Stimulated activated CD8-positive, alpha-beta memory T cell treated with anti-CD3 and anti-CD28 coated beads, Interleukin-15, amount 100 ng/mL, for 48 hours (primary cell): ENCODE data around the gene SP6.

Experiments used
- DNase-seq, 2 donors: peaks; one replicate each; pipeline ENCODE4 v3.0.0-alpha.2; 2020; ENCODE audit warnings: low read depth in 2 of 2

SP6 gene

DNA sequence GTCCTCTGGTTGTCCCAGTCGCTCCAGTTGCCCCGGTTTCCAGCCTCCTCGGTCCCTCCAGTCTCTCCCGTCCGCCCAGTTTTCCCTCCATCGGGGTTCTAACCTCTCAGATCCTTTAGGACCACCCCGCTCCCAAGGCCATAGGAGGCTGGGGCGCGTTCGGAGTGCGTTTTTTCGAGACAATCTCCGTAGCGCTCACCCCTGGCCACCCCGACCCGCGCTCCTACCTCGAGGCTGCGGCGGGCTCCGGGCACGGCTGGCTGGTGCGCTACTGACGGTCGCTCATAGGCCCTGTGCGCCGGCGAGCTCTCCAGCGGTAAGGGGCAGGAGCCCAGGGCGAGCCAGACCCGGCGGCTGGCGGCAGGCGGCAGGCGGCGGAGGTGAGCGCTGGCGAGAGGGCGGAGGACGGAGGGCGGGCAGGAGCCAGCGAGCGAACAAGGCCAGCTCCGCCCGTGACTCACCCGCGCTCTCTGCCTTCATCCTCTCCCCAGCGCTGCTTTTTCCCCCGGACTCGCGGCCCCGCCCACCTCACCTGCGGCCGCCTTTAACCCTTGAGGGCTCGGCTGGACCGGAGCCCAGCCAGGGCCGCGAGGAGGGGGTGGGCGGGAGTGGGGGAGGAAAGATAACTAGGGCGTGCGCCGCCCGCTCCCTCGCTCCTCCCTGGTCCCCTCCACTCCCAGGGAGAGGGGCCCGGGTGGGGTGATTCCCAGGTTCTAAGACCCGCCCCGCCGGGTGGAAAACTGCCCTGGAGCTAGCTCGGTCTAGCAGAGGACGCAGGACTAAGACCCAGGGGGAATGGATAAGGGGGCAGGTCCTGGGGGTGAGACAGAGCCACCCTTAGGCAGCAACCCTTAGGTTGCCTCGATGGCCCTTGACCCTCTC lies at the start of gene SP6:
Gene SP6, minus strand, starts transcription at position 472 of the 882 bp plus-strand sequence. CDS start 2,734 bp downstream, outside the sequence.
- DNase-seq = peak; percentile 63 to 66

GRCh38 chr17:47899643-47900042 lies 48.7 kb upstream of the SP6 start:
- no peak for DNase-seq

DNA sequence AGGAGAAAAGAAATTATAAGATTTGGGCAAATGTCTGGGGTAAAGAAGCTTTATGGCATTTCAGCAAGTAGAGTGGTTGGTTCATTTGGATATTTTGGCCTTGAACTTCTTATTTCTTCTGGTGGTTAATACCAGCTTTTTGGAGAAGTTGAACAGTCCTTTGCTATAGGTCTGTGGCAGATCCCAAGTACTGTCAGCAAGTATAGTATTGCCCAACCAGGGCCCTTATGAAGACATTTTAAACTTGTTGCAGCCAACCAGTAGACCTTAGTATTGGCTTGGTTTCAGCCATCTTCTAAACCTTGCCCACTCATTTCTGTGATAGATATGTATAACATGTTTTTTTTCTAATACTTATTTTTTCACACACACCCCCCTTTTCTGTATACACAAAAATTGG lies 47.3 kb upstream of the SP6 start:
- no peak for DNase-seq

DNA sequence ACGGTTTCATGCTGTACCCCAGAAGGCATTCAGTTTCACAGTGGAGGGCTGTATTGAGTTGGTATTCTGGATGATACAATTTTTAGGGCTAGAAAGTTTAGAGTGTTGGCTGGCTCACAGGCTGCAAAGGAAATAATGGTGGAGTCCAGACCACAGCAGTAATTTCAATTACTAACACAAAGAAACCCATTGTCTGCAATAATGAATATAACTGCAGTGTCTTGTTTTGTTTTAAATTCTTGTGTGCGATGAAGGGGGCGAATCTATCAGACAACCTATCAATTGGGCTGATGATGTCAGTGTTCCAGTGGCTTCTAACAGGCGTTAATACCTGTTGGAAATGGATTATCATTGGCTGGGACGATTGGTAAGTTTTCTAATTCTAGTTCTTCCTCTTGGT lies 46.6 kb upstream of the SP6 start:
- no peak for DNase-seq

GRCh38 chr17:47896672-47897490 lies 45.9 kb upstream of the SP6 start:
- DNase-seq = no peak

DNA sequence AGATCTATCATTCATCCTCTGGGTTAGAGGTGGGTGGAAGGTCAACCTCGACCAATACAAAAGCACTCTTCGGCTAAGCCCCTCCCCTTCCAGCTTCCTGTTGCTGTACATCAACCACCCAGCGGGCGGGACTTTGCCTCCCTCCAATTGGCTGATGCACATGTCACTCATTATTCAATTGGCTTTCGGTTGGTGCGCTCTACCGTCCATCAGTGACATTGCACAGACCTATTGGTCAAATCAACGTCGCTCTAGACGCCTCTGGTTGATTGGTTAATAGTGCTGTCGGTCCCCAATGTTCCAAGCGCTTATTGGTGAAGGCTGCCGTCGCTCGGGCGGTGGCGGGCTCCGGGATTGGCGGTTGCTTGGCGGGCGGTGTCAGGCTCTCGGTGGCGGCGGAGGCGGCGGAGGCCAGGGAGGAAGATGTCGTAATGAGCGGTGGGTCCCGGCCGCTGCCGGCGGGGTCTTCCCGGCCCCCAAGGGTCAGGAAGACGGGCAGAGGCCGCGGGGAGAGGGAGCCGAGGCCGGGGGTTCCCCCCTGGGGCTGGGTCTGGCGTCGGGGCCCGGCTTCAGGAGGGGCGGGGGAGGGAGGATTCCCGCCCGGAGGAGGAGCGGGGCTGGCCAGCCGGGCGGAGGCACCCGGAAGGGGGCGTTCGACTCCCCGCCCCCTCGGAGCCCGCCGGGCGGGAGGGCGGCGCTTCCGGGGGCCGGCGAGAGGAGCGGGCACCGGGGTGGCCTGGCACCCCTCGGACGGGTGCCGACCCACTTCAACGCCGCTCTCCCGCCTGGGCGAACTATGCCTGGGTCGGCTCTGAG lies 45.1 kb upstream of the SP6 start, which contains the start of gene SP2:
Gene SP2, plus strand, starts transcription at position 381 of the 816 bp plus-strand sequence. Its CDS starts 51 bp downstream, at position 432.
- DNase-seq = peak; percentile 98 to 99

DNA sequence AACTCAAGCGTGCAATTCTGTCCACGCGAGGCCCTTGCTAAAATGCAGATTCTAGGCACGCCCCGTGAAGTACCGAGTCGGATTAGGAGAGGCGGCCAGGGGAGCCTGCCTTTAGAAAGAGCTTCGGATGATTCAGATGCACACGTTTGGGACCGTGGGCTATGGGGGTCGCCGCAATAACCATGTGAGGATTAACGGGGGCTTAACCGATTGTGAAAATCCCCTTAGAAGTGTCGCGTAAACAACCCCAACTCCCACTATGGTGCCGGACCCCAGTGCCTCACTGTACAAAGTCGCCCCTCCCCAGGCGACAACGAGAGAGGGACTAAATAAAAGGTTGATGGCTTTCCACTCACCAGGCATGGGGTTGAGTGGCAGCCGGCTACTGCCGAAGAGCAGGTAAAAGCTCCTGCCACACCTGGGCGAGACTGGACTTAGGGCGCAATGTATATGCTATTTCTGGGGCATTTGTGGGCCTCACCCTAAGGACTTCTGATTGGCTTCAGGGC lies 44.4 kb upstream of the SP6 start:
- peak in 1 of 2 donors; percentile 11 for DNase-seq

GRCh38 chr17:47894498-47895346 lies 43.8 kb upstream of the SP6 start:
- no peak for DNase-seq

DNA sequence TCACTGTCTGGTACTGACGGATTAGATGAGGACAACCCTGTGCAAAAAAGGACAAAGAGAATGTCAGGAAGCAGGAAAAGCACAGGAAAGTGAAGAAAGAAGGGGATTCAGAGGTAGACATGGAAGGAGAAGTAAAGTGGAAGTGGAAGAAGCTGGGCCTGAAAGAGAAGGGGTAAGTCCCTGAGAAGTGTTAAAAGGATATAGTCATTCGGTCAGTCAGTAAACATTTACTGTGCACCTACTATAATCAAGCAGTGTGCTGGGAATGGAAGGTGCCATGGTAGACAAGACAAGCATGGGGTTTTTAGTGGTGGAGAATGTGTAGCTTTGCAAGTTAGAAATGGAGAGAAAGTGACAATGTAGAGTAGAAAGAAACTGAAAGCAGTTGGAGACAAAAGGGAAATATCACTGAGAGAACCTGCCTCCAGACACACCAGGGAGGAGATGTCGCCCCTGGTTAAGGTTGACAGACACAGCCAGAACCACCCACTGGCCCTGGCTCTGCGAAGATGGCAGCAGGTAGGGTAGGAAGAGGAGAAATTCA lies 40.7 kb upstream of the SP6 start:
- DNase-seq = no peak

DNA sequence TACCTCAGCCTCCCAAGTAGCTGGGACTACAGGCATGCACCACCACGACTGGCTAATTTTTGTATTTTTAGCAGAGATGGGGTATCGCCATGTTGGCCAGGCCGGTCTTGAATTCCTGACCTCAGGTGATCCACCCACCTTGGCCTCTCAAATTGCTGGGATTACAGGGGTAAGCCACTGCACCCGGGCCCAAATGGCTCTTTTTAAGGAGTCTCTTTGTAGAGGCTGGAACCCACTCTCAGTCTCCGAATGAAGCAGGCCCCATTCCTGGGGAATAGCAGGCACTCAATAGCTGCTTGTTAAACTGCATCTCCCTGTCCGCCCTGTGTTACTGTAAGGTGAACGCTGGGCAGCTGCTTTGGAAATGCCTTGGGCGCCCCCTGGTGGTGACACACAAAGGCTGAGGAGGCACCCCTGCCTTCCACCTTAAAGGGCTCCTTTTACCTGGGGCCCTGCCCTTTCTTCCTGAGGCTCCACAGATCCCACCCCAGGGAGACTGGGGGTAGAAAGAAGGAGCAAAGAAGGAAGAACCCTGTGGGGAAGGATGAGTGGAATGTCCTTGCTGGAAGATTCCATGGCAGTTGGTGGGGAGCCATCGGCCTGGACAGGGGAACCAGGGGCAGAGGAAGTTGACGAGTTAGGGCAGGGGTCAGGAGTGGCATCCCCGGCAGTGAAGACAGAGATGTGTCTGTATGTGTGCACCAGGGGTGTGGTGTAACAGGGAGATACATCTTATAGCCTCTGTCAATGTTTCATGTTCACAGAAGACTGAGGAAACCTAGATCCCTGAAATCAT lies 39.0 kb upstream of the SP6 start:
- peak; percentile 73 to 74 for DNase-seq

- no peak for DNase-seq
Observed at GRCh38 chr17:47888293-47888692, 37.3 kb upstream of the SP6 start.

DNA sequence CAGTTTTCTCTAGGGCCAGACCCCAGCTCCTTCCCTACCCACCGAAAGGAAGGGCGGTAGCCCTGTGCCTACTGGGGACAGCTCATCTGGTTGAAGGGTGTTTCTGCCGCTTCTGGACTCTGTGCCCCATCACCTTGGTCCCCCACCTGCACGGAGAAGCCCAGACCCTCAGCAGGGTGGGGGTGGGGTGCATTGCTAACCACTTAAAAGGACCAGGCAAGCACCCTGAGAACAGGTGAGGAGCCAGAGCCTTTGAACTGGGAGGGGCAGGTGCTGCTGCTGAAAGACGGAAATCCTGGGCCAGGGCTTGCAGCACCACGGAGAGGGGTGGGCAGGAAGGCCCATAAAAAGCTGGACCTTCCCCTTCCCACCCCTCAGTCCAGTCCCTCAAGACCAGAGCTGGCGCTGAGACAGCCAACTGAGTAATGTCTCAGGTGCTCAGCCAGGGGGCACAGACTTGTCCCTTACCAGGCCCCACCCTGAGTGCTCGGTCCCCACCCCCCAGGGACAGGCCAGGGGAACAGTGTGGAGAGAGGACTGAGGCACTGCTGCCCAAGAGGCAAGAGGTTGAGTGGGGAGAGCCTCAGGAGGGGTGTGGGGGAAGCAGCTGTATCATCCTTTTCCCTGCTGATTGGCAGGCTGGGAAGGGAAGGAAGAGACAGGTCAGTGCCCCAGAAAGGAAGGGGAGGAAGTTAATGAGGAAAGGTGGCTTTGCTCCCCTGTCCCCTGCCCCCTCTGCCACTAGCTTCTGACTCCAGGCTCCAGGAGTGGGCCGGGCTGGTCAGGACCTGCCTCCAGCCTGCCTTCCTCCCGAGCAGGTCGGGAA lies 34.2 kb upstream of the SP6 start:
- no peak for DNase-seq

DNA sequence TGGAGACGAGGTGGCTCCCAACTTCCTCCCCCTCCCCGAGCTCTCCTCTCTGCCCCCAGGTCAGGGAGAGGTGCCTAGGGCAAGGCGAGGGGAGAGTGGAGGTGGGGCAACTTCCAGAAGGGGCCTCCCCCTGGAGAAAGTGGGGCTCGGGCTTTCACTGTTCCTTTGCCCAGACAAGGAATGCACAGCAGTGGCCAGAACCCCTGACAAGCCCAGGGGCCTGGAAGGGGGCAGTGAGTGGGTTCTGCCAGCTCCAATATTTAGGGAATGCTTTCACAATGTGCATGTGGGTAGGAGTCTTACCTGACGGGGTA lies 33.4 kb upstream of the SP6 start:
- DNase-seq = no peak

DNA sequence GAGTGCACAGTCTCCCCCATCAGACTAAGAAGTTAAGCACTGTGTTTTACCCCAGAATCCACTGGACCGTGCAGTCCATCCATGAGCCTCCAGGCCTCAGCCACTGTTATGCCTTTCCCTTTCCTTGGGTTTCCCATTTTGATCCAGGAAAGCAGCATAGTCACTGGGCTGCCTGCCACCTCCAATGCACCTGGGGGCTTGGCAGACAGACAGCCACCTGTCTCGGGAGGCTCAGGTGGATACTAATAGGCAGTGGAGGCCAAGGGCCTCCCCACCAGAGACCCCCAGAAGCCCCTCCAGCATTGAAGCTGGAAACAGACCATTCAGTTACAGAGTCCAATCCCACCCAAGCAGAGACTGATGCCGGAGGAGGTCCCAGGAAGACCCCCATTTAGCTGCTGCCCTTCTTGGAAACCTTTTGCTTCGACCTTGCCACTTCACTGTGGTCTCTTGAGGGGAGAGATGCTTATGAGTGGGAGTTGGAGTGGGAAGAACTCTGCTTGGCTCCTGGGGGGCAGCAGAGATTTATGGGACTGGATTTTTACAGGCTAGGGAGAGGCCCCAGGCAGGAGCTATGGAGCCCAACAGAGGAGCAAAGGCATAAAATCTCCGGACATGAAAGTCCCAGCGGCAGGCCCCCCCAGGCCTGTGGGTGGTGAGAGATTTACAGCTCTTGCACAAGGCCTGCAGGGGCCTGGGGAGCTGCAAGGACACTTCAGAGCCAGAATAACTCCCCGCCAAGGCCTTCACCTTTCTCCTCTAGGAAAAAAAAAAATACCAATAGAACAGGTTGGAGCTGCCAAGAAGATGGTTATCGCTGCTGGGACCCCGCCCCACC lies 32.8 kb upstream of the SP6 start:
- DNase-seq = no peak

GRCh38 chr17:47882695-47883588 lies 32.0 kb upstream of the SP6 start:
- DNase-seq = no peak

GRCh38 chr17:47882247-47882646 lies 31.3 kb upstream of the SP6 start:
- no peak for DNase-seq
